Hepatocyte (in vitro differentiated cells): ENCODE measurements around the gene RWDD2A. TPM values are rescaled to one million over a fixed set of nuclear protein-coding genes. Genes with fewer than 3 reads are reported as not detected.

Experiments used
- DNase-seq: peaks from one replicate; pipeline ENCODE4 v3.0.0-alpha.2; 2016; ENCODE audit warnings: low spot score
- H2AFZ ChIP-seq: fragments of 200-600 bp; sonication (generic); 2 replicates; pipeline ENCODE4 v1.6.0; 2016; ENCODE audit warnings: antibody characterized with exemption, mild to moderate bottlenecking
- H3K27ac ChIP-seq: fragments of 200-600 bp; sonication (generic); 2 replicates; pipeline ENCODE4 v1.5.1; 2016; ENCODE audit warnings: mild to moderate bottlenecking
- H3K27me3 ChIP-seq: fragments of 200-600 bp; sonication (generic); 2 replicates; pipeline ENCODE4 v1.6.1; 2016
- H3K36me3 ChIP-seq: fragments of 200-600 bp; sonication (generic); replicated peaks from 2 replicates; pipeline ENCODE4 v1.5.1; 2016; ENCODE audit warnings: low read depth; ENCODE audit not compliant: insufficient read depth
- H3K4me1 ChIP-seq: fragments of 200-600 bp; sonication (generic); 2 replicates; pipeline ENCODE4 v1.5.1; 2016; ENCODE audit warnings: mild to moderate bottlenecking, moderate library complexity; ENCODE audit not compliant: insufficient read depth
- H3K4me2 ChIP-seq: fragments of 200-600 bp; sonication (generic); 2 replicates; pipeline ENCODE4 v1.6.0; 2016
- H3K4me3 ChIP-seq: fragments of 200-600 bp; sonication (generic); 2 replicates; pipeline ENCODE4 v1.5.1; 2016; ENCODE audit warnings: mild to moderate bottlenecking
- H3K79me2 ChIP-seq: fragments of 200-600 bp; sonication (generic); 2 replicates; pipeline ENCODE4 v1.6.0; 2017; ENCODE audit warnings: mild to moderate bottlenecking
- H3K9me2 ChIP-seq: fragments of 200-600 bp; sonication (generic); replicated peaks from 2 replicates; pipeline ENCODE4 v1.6.0; 2017; ENCODE audit warnings: mild to moderate bottlenecking; ENCODE audit not compliant: insufficient read depth
- H3K9me3 ChIP-seq: fragments of 200-600 bp; sonication (generic); 2 replicates; pipeline ENCODE4 v1.5.1; 2016; ENCODE audit warnings: low read depth, mild to moderate bottlenecking
- H4K20me1 ChIP-seq: fragments of 200-600 bp; sonication (generic); 2 replicates; pipeline ENCODE4 v1.6.0; 2016; ENCODE audit warnings: mild to moderate bottlenecking; ENCODE audit not compliant: insufficient read depth, poor library complexity, severe bottlenecking
- CTCF ChIP-seq: fragments of 200-600 bp; sonication (generic); IDR thresholded peaks from 2 replicates; pipeline ENCODE4 v1.5.1; 2016; ENCODE audit warnings: antibody characterized with exemption, mild to moderate bottlenecking; ENCODE audit not compliant: poor library complexity
- EZH2 ChIP-seq: fragments of 200-600 bp; sonication (generic); IDR thresholded peaks from 2 replicates; pipeline ENCODE4 v1.6.1; 2016; ENCODE audit warnings: antibody characterized with exemption, mild to moderate bottlenecking, borderline replicate concordance
- EZH2phosphoT487 ChIP-seq: fragments of 200-600 bp; sonication (generic); IDR thresholded peaks from one replicate; pipeline ENCODE4 v1.6.1; 2018; ENCODE audit warnings: antibody characterized with exemption, mild to moderate bottlenecking, low read depth, moderate library complexity; ENCODE audit not compliant: unreplicated experiment, severe bottlenecking
- WGBS: methylation state at CpG from one replicate; pipeline ENCODE4 v1.1.6; 2016; ENCODE audit warnings: low lambda C conversion rate; ENCODE audit errors: missing lambda C conversion rate; 5-methylcytosine and 5-hydroxymethylcytosine counted together
- polyA plus RNA-seq: library from polyadenylated mRNA; unstranded; fragments of >200 nt; fragmentation: Nextera tagmentation; extraction: Ambion mirVana; gene quantifications from 2 replicates; pipeline ENCODE4 v1.2.1, GENCODE V29; 2016
- total RNA-seq: library from RNA; depleted of rRNA; stranded (reverse); fragments of >200 nt; gene quantifications from 2 replicates; pipeline ENCODE4 v1.2.3, GENCODE V29; 2014

Gene RWDD2A
- total and polyA plus RNA-seq, 2 experiments from 2014 or later, result 5.4 to 6.2 TPM

DNA sequence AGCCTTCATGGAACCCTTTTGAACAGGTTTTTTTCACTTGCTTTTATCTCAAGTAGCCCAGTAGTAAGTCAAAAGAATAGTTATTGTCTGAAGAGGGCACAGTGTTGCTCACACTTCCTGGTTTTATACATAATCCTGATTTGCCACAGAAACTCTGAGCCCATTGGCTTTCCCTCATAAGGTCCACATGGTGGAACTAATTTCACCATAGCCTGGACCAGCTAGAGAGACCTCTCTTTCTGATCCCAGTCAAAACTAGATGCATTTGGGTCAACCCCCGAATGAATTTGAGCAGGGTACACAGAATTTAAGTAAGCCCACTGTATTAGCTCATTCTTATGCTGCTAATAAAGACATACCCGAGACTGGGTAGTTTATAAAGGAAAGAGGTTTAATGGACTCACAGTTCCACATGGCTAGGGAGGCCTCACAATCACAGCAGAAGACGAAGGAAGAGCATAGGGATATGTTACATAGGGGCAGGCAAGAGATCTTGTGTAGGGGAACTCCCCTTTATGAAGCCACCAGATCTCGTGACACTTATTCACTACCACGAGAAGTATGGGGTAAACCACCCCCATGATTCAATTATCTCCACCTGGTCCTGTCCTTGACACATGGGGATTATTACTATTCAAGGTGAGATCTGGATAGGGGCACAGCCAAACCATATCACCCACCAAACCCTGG, 6.2 kb downstream of the RWDD2A start:
- Histone ChIP-seq H3K4me1 (peaks cover 8% of the 10 kb centered on the region), H3K4me3 (no peak overlapping the region), H3K27ac (peak overlapping the region; percentile 33), H3K4me2 (no peak overlapping the region), H3K9me2 (no peaks in the 10 kb centered on the region), H2AFZ (no peak overlapping the region), H3K79me2 (peaks cover 5% of the 10 kb centered on the region), H3K9me3 (no peaks in the 10 kb centered on the region), H3K27me3 (no peaks in the 10 kb centered on the region), H3K36me3 (no peaks in the 10 kb centered on the region), H4K20me1 (no peaks in the 10 kb centered on the region)
- WGBS, result 95% methylated on average over 5 of the region's 5 CpGs
- TF ChIP-seq EZH2phosphoT487 (no peak), EZH2 (no peak), CTCF (no peak)
- no peak for DNase-seq

GRCh38 chr6:83199863-83200225, 6.7 kb downstream of the RWDD2A start:
- Histone ChIP-seq H3K4me3 (no peak overlapping the region), H3K9me3 (no peaks in the 10 kb centered on the region), H3K4me2 (no peak overlapping the region), H3K27ac (no peak overlapping the region), H2AFZ (no peak overlapping the region), H3K9me2 (no peaks in the 10 kb centered on the region), H3K79me2 (peaks cover 3% of the 10 kb centered on the region), H3K4me1 (peaks cover 2% of the 10 kb centered on the region), H4K20me1 (no peaks in the 10 kb centered on the region), H3K36me3 (no peaks in the 10 kb centered on the region), H3K27me3 (no peaks in the 10 kb centered on the region)
- DNase-seq, result peak; percentile 40
- no peak for TF ChIP-seq EZH2phosphoT487
- no peak for TF ChIP-seq EZH2
- TF ChIP-seq CTCF, result no peak
- WGBS, result 85% methylated on average over 2 of the region's 2 CpGs

GRCh38 chr6:83202031-83202430, 8.9 kb downstream of the RWDD2A start:
- TF ChIP-seq EZH2 (no peak), CTCF (no peak)
- H3K9me3 ChIP-seq, result no peaks in the 10 kb centered on the region
- no peak for DNase-seq
- H3K27me3 ChIP-seq, result no peaks in the 10 kb centered on the region
- no peaks in the 10 kb centered on the region for H3K79me2 ChIP-seq
- no peaks in the 10 kb centered on the region for H3K9me2 ChIP-seq
- H3K4me2 ChIP-seq, result no peak overlapping the region
- no peaks in the 10 kb centered on the region for H4K20me1 ChIP-seq
- no peaks in the 10 kb centered on the region for H3K36me3 ChIP-seq
- no peak overlapping the region for H2AFZ ChIP-seq
- no peaks in the 10 kb centered on the region for H3K4me1 ChIP-seq
- no peak overlapping the region for H3K4me3 ChIP-seq
- WGBS, result 83% methylated on average over 4 of the region's 4 CpGs
- H3K27ac ChIP-seq, result no peak overlapping the region
